Omental fat pad (tissue), 4 donors: Measurements from ENCODE around the gene PACSIN2. TPM values are rescaled to one million over a fixed set of nuclear protein-coding genes. Genes with fewer than 3 reads are reported as not detected.
A peak's percentile ranks its signal among the peaks of the same experiment; 100 is the strongest.

Experiments used
- ATAC-seq: fragments of 150-250 bp; one replicate; pipeline ENCODE4 v1.9.1; 2016; ENCODE audit warnings: mild to moderate bottlenecking, moderate library complexity; ENCODE audit not compliant: low FRiP score
- DNase-seq: peaks from one replicate; pipeline ENCODE4 v3.0.0-alpha.2; 2019; ENCODE audit warnings: low spot score
- total RNA-seq, 4 donors: library from RNA; depleted of rRNA; stranded (reverse); fragments of >200 nt; gene quantifications; one replicate each; pipeline ENCODE4 v1.1.0, GENCODE V29; 2016
- TF ChIP-seq, protein P1 (sequence below), 3 donors: fragments of 450-650 bp; IDR thresholded peaks; one replicate each; pipeline ENCODE4 v1.5.1; 2016 to 2017; ENCODE audit warnings: antibody characterized with exemption in 3 of 3, mild to moderate bottlenecking in 3 of 3, moderate library complexity in 2 of 3

The PACSIN2 gene
- total RNA-seq, 4 donors from 2014 or later = 39.0 to 111 (median 51.3) TPM

- TF ChIP-seq, protein P1, sequence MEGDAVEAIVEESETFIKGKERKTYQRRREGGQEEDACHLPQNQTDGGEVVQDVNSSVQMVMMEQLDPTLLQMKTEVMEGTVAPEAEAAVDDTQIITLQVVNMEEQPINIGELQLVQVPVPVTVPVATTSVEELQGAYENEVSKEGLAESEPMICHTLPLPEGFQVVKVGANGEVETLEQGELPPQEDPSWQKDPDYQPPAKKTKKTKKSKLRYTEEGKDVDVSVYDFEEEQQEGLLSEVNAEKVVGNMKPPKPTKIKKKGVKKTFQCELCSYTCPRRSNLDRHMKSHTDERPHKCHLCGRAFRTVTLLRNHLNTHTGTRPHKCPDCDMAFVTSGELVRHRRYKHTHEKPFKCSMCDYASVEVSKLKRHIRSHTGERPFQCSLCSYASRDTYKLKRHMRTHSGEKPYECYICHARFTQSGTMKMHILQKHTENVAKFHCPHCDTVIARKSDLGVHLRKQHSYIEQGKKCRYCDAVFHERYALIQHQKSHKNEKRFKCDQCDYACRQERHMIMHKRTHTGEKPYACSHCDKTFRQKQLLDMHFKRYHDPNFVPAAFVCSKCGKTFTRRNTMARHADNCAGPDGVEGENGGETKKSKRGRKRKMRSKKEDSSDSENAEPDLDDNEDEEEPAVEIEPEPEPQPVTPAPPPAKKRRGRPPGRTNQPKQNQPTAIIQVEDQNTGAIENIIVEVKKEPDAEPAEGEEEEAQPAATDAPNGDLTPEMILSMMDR (IDR thresholded peaks at IDR 0.05) = no peak
- DNase-seq = no peak
- ATAC-seq = no peak
Measured at GRCh38 chr22:43044290-43044712, 29.4 kb upstream of the PACSIN2 start.

DNA sequence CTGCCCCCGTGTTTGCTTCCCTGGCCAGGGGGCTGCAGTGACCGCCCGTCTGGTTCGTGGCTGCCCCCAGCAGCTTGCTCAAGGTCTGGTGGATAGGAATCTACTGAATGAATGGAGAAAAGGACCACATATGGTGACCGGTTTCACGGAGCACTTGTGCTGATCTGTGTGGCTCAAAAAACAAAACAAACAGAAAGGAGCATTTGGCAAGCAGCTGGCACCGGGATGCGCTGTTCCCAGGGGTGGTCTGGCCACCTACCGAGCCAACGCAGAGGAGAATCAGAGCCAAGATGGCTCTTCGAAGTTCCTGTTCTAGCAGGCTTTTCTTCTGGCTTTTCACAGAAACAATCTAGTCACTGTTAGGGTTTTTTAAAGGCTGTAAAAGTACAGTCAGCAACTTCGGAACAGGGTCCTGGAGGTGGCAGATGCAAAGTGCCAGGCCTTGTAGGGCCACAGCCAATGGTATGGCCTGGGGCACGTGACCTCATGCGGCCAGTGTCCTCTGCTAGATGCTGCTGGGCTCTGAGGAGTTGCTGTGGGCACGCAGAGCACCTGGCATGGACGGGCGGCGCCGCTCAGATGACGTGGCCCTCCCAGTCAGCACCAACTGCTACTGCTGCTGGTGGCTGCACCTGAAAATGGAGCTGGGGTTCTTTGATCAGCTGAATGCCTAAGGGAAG lies 27.3 kb upstream of the PACSIN2 start:
- TF ChIP-seq, protein P1 (IDR thresholded peaks at IDR 0.05) = no peak
- ATAC-seq (no peak), DNase-seq (no peak)

GRCh38 chr22:43039800-43040199 lies 24.9 kb upstream of the PACSIN2 start:
- TF ChIP-seq, protein P1 (IDR thresholded peaks at IDR 0.05) = no peak
- DNase-seq (no peak), ATAC-seq (no peak)

DNA sequence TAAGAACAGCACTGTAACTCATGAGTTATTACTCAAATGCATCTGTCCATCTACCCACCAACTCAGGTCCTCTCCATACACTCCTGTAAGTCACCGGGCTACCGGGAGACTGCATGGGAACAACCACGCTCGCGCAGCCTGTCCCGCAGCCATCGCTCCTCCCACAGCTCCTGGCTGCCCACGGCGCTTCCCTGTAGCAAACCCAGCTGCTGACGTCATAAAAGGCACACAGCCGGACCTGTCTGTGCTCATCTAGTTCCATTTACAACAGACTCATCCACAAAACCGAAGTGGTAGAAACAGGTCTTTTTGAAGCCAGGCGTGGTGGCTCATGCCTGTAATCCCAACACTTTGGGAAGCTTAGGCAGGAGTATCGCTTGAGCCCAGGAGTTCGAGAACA lies 23.4 kb upstream of the PACSIN2 start:
- ATAC-seq = no peak
- TF ChIP-seq, protein P1 (IDR thresholded peaks at IDR 0.05) = no peak
- no peak for DNase-seq

DNA sequence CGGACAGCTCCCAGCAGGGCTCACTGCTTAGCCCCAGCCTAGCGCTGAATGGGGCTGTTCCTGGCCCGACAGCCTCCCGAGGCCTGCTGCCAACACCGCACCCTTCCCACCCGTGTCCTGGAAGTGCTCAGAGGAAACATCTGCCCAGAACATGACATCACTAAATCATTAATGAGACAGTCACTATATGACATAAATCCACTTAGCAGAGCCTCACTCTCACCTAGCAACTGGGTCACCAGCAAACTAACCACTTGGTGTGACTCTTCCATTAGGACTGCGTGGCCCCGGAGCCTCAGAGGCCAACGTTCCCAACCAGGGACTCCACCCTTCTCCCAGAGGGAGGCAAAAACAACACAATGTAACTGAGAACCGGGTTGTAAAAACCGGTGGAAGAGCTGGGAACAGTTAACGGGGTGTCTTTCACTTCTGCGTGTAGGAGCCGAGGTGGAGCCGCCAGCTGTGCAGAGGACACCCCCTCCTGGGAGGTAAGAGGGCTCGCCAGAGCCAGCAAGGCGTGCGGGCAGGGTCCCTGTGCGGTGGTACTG lies 21.4 kb upstream of the PACSIN2 start:
- peak; percentile 79 for ATAC-seq
- DNase-seq = no peak
- TF ChIP-seq, protein P1 (IDR thresholded peaks at IDR 0.05) = no peak

DNA sequence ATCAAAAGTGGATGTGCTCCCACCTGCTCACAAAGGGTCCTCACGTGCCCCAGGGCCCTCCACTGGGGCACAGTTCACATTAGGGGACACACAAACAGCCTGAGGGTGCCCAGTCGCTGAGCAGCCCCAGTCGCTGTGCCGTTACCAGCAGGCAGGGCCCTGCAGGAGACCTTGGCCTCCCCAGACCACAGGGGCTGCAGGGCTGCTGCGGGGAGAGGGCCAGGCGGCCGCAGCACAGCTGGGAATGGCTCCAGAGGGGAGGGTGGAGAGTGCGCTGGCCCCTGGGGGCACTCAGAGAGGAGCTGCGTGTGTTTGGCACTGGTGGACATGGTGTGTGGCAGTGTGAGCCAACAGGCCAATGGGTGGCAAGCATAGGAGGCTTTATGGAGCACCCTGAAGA lies 20.3 kb upstream of the PACSIN2 start:
- TF ChIP-seq, protein P1 (IDR thresholded peaks at IDR 0.05) = no peak
- ATAC-seq (no peak), DNase-seq (no peak)

DNA sequence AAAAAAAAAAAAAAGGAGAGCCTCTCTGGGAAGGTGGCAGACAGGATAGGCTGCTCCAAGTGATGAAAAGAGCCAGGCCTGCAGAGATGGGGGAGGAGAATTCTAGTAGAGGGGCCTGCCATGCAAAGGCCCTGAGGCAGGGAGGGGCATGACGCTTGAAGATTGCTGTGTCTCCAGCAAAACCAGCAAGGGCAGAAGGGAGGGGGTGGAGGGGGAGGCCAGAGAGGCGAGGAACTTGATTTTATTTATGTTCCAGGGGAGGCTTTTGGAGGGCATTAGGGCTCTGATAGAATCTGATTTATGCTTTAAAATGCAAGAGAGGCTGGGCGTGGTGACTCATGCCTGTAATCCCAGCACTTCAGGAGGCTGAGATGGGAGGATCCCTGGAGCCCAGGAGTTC lies 16.7 kb upstream of the PACSIN2 start:
- ATAC-seq = no peak
- TF ChIP-seq, protein P1 (IDR thresholded peaks at IDR 0.05) = no peak
- DNase-seq = no peak
